Hematopoietic multipotent progenitor cell treated with erythropoietin and hydrocortisone succinate and interleukin-3 and kit ligand, for 4 days (in vitro differentiated cells): ENCODE measurements around the gene UGT8.
"Not testable (repeated sequence)": the region's sequence is repeated elsewhere in the genome, so short reads cannot be mapped to it uniquely, and the experiment has no call there.

Experiments used
- DNase-seq: peaks from one replicate; pipeline ENCODE4 v3.0.0-alpha.2; 2015

Gene UGT8, protein sequence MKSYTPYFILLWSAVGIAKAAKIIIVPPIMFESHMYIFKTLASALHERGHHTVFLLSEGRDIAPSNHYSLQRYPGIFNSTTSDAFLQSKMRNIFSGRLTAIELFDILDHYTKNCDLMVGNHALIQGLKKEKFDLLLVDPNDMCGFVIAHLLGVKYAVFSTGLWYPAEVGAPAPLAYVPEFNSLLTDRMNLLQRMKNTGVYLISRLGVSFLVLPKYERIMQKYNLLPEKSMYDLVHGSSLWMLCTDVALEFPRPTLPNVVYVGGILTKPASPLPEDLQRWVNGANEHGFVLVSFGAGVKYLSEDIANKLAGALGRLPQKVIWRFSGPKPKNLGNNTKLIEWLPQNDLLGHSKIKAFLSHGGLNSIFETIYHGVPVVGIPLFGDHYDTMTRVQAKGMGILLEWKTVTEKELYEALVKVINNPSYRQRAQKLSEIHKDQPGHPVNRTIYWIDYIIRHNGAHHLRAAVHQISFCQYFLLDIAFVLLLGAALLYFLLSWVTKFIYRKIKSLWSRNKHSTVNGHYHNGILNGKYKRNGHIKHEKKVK

GRCh38 chr4:114598191-114599121 is at the start of gene UGT8:
Gene UGT8 (plus strand): TSS chr4:114598807. CDS start chr4:114622881, 24,074 bp downstream.
- peak; percentile 44 for DNase-seq

- no peak for DNase-seq
Measured at GRCh38 chr4:114549638-114550037, 49.0 kb upstream of the UGT8 start.

DNA sequence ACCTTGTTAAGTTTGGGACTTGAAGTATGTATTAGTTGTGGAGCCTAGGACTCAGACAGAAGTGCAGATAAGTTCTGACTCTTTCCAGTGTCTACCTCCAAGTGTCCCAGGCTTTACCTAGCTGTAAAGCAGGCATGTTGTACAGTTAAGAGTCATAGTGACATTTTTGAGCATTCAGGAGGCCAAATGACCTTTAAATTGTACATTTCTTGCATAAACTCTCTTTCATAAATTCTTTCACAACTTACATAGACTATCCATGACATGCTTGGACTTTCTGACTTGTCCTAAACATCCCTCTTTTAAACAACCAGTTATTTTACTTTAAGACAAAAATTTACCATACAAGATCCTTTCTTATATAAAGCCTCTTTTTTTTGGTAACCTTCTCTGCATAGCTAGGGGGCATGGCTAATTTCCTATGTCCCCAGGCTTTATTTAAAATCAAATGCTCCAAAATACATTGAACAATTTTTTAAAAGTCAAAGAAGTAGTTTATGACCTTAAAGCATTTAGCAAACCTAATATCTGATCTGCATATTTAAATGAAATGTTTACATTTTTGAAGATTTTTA is 40.1 kb upstream of the UGT8 start:
- peak; percentile 4 for DNase-seq

GRCh38 chr4:114561590-114561989 is 37.0 kb upstream of the UGT8 start:
- DNase-seq = no peak

DNA sequence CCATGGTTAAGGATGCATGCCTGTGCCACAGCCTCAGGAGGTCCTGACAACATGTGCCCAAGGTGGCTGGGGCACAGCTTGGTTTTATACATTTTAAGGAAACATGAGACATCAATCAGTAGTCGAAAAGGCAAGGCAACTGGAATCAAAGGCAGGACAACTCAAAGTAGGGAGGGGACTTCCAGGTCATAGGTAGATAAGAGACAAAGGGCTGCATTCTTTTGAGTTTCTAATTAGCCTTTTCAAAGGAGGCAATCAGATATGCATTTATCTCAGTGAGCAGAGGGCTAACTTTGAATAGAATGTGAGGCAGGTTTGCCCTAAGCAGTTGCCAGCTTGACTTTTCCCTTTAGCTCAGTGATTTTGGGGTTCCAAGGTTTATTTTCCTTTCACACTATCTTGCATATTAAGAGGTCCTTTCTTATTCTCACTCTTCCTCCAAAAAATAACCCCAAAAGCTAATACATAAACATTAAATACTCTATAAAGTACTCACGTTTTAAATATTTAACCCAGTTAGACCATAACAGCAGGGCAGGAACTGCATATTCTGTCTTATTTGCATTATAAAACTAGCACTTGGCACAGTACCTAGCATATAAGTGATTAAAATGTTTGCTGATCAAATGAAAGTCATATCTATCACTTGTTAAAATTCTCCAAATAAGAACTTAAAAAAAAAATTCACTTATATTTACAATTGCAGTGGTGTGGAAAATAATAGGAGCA is 36.3 kb upstream of the UGT8 start:
- DNase-seq = no peak

- no peak for DNase-seq
Measured at GRCh38 chr4:114563536-114564315, 34.9 kb upstream of the UGT8 start.

DNA sequence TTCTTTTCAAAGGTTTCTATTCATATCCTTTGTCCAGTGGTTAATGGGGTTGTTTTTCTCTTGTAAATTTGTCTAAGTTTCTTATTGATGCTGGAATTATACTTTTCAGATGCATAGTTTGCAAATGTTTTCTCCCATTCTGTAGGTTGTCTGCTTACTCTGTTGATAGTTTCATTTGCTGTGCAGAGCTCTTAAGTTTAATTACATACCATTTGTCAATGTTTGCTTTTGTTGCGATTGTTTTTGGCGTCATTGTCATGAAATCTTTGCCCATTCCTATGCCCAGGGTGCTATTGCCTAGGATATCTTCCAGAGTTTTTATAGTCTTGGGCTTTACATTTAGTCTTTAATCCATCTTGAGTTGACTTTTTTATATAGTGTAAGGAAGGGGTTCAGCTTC is 21.2 kb upstream of the UGT8 start:
- DNase-seq = no peak

- DNase-seq = no peak
Measured at GRCh38 chr4:114582621-114583020, 16.0 kb upstream of the UGT8 start.

GRCh38 chr4:114588305-114588704 is 10.3 kb upstream of the UGT8 start:
- no peak for DNase-seq

GRCh38 chr4:114590360-114590759 is 8.2 kb upstream of the UGT8 start:
- DNase-seq = not testable (repeated sequence)

GRCh38 chr4:114593526-114593925 is 5.1 kb upstream of the UGT8 start:
- no peak for DNase-seq

DNA sequence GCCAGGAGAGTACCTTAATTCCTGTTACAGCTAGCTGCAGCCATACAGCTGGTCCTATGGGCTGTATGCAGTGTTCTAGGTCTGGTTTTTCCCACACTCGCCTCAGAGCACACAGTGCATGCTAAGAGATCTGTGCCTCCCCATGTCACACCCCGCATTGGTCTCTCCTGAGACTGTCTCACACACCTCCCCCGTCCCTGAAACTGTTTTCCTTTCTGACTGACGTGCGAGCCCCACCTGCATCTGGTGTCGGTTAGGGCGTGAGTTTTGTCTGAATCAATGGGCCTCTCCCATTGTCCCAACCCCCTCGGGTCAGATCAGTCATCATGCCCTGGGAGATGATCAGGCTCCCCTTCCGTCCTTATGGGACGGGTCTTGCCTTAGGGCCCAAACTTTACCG is 3.4 kb upstream of the UGT8 start:
- no peak for DNase-seq

DNA sequence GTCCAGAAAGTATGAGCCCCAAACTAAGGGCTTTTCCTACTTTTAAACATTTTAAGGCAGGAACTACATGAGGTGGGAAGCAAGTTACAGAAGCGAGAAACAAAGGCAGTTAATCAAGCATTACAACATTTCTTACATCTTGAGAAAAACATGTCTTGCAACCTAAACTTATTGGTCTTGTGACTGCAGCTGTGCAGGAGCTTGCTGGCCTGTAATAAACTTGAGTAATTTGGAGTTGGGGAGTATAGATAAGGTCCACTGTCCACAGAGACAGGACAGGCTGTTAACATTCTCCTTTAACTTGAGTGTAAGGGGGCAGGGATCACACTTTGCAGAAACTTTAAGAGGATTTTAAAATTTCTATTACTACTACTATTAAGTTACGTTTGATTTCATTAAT is 2.7 kb upstream of the UGT8 start:
- no peak for DNase-seq

DNA sequence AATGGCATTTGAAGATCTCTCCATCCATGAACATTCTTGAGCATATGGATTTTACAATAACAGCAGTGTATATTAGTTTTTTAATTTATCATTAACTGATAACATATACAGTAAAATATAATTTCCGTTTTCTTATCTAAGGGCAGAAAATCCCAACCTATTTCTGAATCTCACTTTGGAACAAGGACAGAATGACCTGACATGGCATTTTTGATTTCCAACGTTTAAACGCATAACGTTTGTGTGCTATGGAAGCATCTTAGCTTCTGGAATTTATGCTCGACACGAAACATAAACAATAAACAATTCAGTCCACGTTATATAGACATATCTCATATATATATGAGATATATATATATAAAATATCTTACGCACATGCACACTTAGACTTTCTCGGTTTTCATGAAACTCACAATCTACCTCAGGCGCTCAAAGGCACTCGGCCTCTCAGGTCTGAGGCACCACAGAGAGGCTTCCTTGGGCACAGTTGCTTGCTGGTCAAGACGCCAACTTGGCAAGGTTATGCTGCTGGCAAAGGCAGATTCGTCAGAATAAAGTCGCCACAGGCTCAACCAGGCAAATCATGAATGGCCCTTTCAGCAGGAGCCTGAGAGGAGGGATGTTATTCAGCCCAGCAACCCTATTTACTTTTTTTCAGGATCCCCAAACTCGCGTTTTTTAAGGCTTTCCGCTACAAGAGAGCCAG is 1.0 kb upstream of the UGT8 start:
- DNase-seq = no peak

- DNase-seq = no peak
Measured at GRCh38 chr4:114599231-114599902, 760 bp downstream of the UGT8 start.

DNA sequence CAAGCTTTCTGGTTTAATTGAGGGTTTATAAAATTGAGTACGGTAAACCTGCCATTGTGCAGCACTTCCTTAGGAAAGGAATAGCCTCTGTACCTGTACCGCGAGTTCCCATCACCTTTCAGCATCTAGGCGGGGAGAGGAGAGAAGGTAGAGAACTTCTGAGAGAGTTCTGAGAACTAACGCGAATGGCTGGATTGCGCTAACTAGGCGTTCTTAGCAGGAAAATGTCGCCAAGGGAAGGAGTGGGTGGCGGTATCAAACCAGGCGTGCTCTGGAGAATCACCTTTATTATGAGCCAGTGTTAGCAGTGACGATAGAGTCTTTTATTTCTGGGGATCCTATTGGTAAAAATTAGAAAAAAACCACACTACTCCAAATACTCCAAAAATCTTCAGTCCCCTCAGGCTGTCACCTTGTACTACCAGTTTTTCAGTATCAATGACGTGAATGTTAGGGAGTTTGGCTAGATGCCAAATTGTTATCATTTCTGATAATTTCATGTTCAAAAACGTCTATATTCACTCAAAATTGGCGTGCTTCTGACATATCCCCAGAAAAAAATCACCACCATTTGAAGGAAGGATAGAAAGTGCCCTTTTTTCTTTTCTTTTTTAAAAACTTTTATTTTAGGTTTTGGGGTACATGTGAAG is 1.4 kb downstream of the UGT8 start:
- DNase-seq = no peak

DNA sequence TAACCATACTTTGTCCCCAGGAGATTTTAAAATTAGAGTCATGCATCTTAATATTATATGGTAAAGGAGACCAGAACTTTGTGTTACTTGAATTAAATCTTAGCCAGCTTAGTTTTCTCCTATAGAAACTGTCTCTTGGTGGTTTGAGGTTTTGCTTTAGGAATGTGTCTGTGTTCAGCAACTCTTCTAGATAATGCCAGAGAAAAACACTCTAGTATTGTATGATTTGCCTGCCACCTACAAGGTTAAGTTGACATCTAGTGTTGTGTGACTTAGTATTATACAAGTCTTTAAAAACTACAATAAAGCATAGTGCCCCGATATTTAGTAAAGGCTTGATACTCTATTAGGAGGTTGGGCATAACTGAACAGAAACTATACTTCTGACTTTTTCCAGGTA is 2.1 kb downstream of the UGT8 start:
- DNase-seq = no peak

DNA sequence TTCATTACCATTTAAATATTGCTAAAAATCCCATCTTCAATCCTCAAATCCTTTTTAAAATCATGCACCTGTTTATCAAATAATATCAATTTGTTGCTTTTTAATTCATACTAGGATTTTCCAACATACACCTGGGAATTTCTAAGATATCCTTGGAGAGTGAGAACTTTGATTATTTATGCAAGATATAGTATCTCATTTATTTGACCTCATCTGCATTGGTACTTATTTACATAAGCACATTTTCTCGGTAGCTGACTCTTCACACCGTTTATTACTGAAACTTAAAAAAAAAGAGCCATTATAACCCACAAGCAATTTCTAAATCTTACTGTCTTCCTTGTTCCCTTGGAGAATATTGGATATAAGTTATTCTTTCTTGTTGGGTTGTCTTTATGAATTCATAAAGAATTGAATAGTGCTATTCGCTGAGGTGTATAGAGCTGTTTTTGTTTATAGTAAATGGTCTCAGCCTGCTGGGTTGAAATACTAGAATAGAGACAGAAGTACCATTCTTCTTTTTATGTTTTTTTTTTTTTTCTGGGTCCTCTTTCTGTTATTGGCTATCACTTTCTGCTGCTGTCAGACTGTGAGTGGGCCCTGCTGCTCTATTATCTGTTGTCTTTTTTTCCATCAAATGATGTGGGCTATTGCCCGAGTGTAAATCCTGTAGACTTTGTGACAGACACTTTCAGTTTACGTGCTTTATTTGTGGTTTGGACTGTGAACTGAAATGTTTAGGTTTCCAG is 2.9 kb downstream of the UGT8 start:
- no peak for DNase-seq

GRCh38 chr4:114603497-114603896 is 4.9 kb downstream of the UGT8 start:
- DNase-seq = no peak
